ENCODE measurements around the gene SYNE4.

Gene SYNE4

DNA sequence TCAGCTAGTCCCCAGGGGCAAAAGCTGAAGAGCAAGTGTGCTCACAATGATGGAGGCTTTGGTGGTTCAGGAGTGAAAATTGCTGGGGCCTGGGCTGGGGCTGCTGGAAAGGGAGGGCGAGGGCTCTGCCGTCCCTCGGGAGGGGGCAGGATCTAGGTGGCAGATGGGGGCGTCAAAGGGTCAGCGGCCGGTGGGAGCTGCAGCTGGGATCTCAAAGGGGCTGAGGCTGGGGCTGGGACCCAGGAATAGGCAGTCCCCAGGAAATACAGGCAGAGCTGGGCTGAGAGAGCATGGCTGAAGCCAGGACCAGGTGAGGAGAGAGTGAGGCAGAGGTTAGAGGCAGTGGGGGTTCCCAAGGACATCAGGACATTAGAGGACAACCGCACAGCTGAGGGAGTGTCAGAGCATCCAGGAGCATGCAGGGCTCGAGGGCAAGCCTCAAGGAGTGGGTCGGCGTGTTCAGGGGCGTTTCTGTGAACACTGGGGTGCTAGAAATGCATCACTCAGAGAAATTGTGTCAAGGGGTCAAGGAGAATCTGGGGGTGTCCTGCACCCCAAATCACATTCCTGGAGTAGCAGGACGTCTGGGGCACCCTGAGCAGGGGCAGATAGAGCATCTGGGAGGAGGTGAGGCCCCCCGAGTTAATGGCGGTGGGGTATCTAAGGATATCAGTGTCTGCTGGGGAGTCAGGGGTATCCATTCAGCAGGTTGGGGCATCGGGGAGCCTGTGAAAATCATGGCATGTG lies 1.2 kb upstream of the SYNE4 start:
- H3K36me3 ChIP-seq (ENCODE audit: control insufficient read depth in 1 of 2, insufficient read depth in 2 of 2, low read length in 2 of 2) = peaks cover 0 to 2% of the 10 kb centered on the region in 2 experiments
- H3K23ac ChIP-seq (ENCODE audit: low read length) = no peak overlapping the region
- peaks cover 21 to 24% of the 10 kb centered on the region in 2 experiments for H3K4me1 ChIP-seq (ENCODE audit: control insufficient read depth in 1 of 2, insufficient read depth in 2 of 2, low read length in 2 of 2)
- H3K27me3 ChIP-seq (ENCODE audit: insufficient read depth, low read length) = no peaks in the 10 kb centered on the region
- peak overlapping the region; percentile 21 for H2AK5ac ChIP-seq (ENCODE audit: low read length)
- peaks cover 8% of the 10 kb centered on the region for H3K79me2 ChIP-seq (ENCODE audit: control insufficient read depth, insufficient read depth, low read length, poor library complexity)
- H3K79me1 ChIP-seq (ENCODE audit: low read length) = peaks cover 13% of the 10 kb centered on the region
- peak overlapping the region; percentile 20 for H4K91ac ChIP-seq (ENCODE audit: low read depth, low read length)
- peak overlapping the region; percentile 90 for H4K8ac ChIP-seq (ENCODE audit: low read depth, low read length)
- H3K18ac ChIP-seq (ENCODE audit: low read length) = no peak overlapping the region
- no CpG with 5 or more reads among the region's 15 CpGs for WGBS (ENCODE audit: extremely low coverage, insufficient coverage, insufficient read length)
- H3K9ac ChIP-seq (ENCODE audit: low read length) = no peak overlapping the region
- no peak for DNase-seq
- no peak overlapping the region for H3K4ac ChIP-seq (ENCODE audit: low read depth, low read length)
- no peaks in the 10 kb centered on the region for H3K9me3 ChIP-seq (ENCODE audit: insufficient read depth, low read depth, low read length)
- H3K4me3 ChIP-seq (ENCODE audit: low read depth, low read length) = peak overlapping the region; percentile 62
- peak overlapping the region; percentile 88 for H3K4me2 ChIP-seq (ENCODE audit: low read length)
- no peak overlapping the region for H2BK12ac ChIP-seq (ENCODE audit: low read length)
- H2BK120ac ChIP-seq (ENCODE audit: insufficient read depth, low read length, poor library complexity) = no peak overlapping the region
- peak overlapping the region; percentile 28 for H2AFZ ChIP-seq (ENCODE audit: insufficient read depth, low read length, poor library complexity)
- no peak overlapping the region for H3K27ac ChIP-seq (ENCODE audit: low read depth, low read length)
- H4K12ac ChIP-seq (ENCODE audit: low read depth, low read length) = peak overlapping the region; percentile 54
- no peak overlapping the region for H3K14ac ChIP-seq (ENCODE audit: low read length)
- no peak overlapping the region for H2BK5ac ChIP-seq (ENCODE audit: low read depth, low read length, poor library complexity)

DNA sequence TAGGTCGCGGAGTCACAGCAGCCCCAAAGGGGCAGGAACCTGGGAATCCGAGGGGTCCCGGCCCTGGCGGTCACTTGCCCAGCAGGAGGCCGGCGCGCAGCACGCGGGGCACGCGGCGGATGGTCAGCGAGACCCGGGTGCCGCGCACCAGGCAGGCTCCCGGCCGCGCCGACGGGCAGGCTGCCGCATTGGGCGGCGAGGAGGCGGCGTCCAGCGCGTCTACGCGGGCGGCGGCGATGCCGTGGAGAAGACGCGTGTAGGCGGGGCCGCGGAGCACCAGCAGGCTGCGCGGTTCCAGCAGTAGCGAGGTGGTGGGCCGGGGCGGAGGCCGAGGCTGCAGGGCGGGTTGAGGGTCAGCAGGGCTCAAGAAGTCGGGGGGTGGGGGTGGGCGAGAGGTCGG lies 607 bp upstream of the SYNE4 start:
- H3K4me2 ChIP-seq (ENCODE audit: low read length) = peak overlapping the region; percentile 88

DNA sequence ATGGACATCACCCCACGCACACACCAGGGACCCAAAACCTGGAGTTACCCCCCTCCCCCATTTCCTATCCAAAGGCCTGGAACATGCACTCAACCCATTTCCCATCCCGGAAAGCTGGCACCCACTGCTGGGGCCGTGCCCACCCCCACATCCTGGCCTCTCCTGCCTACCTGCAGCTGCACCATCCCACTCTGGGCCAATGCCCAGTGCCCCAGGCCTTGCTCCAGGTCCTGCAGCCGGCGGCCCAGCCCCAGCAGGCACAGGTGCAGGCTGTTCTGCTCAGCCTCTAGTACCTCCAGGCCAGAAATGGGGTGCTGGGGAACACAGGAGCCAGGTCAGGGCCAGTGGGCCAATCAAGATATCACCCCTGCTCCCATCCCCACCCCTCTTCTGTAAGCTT lies 1.7 kb downstream of the SYNE4 start:
- Histone ChIP-seq H3K4me3 (ENCODE audit: low read depth, low read length) (no peak overlapping the region), H4K91ac (ENCODE audit: low read depth, low read length) (no peak overlapping the region), H3K79me1 (ENCODE audit: low read length) (peaks cover 10% of the 10 kb centered on the region), H2BK120ac (ENCODE audit: insufficient read depth, low read length, poor library complexity) (no peak overlapping the region), H3K9ac (ENCODE audit: low read length) (no peak overlapping the region), H2BK12ac (ENCODE audit: low read length) (no peak overlapping the region), H4K12ac (ENCODE audit: low read depth, low read length) (no peak overlapping the region), H3K4me2 (ENCODE audit: low read length) (no peak overlapping the region), H3K79me2 (ENCODE audit: control insufficient read depth, insufficient read depth, low read length, poor library complexity) (peaks cover 8% of the 10 kb centered on the region), H3K27ac (ENCODE audit: low read depth, low read length) (no peak overlapping the region), H3K27me3 (ENCODE audit: insufficient read depth, low read length) (no peaks in the 10 kb centered on the region), H3K18ac (ENCODE audit: low read length) (no peak overlapping the region), H3K4me1 (ENCODE audit: control insufficient read depth in 1 of 2, insufficient read depth in 2 of 2, low read length in 2 of 2) (peaks cover 13 to 14% of the 10 kb centered on the region in 2 experiments), H3K36me3 (ENCODE audit: control insufficient read depth in 1 of 2, insufficient read depth in 2 of 2, low read length in 2 of 2) (peaks cover 2 to 8% of the 10 kb centered on the region in 2 experiments), H4K8ac (ENCODE audit: low read depth, low read length) (no peak overlapping the region), H2AFZ (ENCODE audit: insufficient read depth, low read length, poor library complexity) (no peak overlapping the region), H3K9me3 (ENCODE audit: insufficient read depth, low read depth, low read length) (no peaks in the 10 kb centered on the region), H3K14ac (ENCODE audit: low read length) (no peak overlapping the region), H3K23ac (ENCODE audit: low read length) (no peak overlapping the region), H2BK5ac (ENCODE audit: low read depth, low read length, poor library complexity) (no peak overlapping the region), H2AK5ac (ENCODE audit: low read length) (no peak overlapping the region), H3K4ac (ENCODE audit: low read depth, low read length) (no peak overlapping the region)
- no peak for DNase-seq
- no CpG with 5 or more reads among the region's 5 CpGs for WGBS (ENCODE audit: extremely low coverage, insufficient coverage, insufficient read length)

More for the DNA sequence above, 607 bp upstream of the SYNE4 start:
- H3K9ac ChIP-seq (ENCODE audit: low read length) = peak overlapping the region; percentile 77
- no peak overlapping the region for H2BK120ac ChIP-seq (ENCODE audit: insufficient read depth, low read length, poor library complexity)
- no peak overlapping the region for H2AK5ac ChIP-seq (ENCODE audit: low read length)
- peak overlapping the region; percentile 64 for H2AFZ ChIP-seq (ENCODE audit: insufficient read depth, low read length, poor library complexity)
- no peaks in the 10 kb centered on the region for H3K27me3 ChIP-seq (ENCODE audit: insufficient read depth, low read length)
- H3K27ac ChIP-seq (ENCODE audit: low read depth, low read length) = peak overlapping the region; percentile 49
- H3K9me3 ChIP-seq (ENCODE audit: insufficient read depth, low read depth, low read length) = no peaks in the 10 kb centered on the region
- peak overlapping the region; percentile 55 for H4K12ac ChIP-seq (ENCODE audit: low read depth, low read length)
- peaks cover 8% of the 10 kb centered on the region for H3K79me2 ChIP-seq (ENCODE audit: control insufficient read depth, insufficient read depth, low read length, poor library complexity)
- peak overlapping the region; percentile 66 for H3K14ac ChIP-seq (ENCODE audit: low read length)
- peak overlapping the region; percentile 54 for H2BK5ac ChIP-seq (ENCODE audit: low read depth, low read length, poor library complexity)
- H3K36me3 ChIP-seq (ENCODE audit: control insufficient read depth in 1 of 2, insufficient read depth in 2 of 2, low read length in 2 of 2) = peaks cover 0 to 6% of the 10 kb centered on the region in 2 experiments
- no CpG with 5 or more reads among the region's 50 CpGs for WGBS (ENCODE audit: extremely low coverage, insufficient coverage, insufficient read length)
- H3K18ac ChIP-seq (ENCODE audit: low read length) = peak overlapping the region; percentile 81
- H3K4ac ChIP-seq (ENCODE audit: low read depth, low read length) = no peak overlapping the region
- peaks cover 10% of the 10 kb centered on the region for H3K79me1 ChIP-seq (ENCODE audit: low read length)
- peak overlapping the region; percentile 87 for H4K91ac ChIP-seq (ENCODE audit: low read depth, low read length)
- H3K4me1 ChIP-seq (ENCODE audit: control insufficient read depth in 1 of 2, insufficient read depth in 2 of 2, low read length in 2 of 2) = peaks cover 18 to 20% of the 10 kb centered on the region in 2 experiments
- no peak overlapping the region for H3K23ac ChIP-seq (ENCODE audit: low read length)
- H3K4me3 ChIP-seq (ENCODE audit: low read depth, low read length) = peak overlapping the region; percentile 62
- peak; percentile 62 to 81 for DNase-seq
- H2BK12ac ChIP-seq (ENCODE audit: low read length) = no peak overlapping the region
- peak overlapping the region; percentile 90 for H4K8ac ChIP-seq (ENCODE audit: low read depth, low read length)

DNA sequence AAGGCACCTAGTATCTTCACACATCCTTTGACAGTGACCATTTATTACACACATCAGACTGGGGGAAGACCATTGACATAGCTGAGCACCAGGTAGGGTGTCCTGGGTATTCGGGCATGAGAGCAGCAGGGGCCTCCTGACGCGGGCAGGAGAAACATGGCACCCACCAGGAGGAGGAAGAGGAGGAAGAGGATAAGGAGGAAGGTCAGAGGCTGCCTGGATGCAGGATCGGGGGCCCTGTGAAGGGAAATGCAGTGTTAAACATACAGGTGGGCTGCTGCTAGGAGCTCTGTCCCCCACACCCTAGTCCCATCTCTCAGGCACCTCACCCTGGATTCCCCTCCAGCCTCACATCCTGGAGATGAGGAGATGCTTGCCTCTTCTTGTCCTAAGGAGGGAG lies 5.3 kb downstream of the SYNE4 start:
- no peak overlapping the region for H4K91ac ChIP-seq (ENCODE audit: low read depth, low read length)
- H2BK5ac ChIP-seq (ENCODE audit: low read depth, low read length, poor library complexity) = no peak overlapping the region
- no peak for DNase-seq
- peaks cover 4% of the 10 kb centered on the region for H3K79me1 ChIP-seq (ENCODE audit: low read length)
- no peak overlapping the region for H2BK120ac ChIP-seq (ENCODE audit: insufficient read depth, low read length, poor library complexity)
- peaks cover 3% of the 10 kb centered on the region for H3K79me2 ChIP-seq (ENCODE audit: control insufficient read depth, insufficient read depth, low read length, poor library complexity)
- no peak overlapping the region for H3K4me3 ChIP-seq (ENCODE audit: low read depth, low read length)
- H3K14ac ChIP-seq (ENCODE audit: low read length) = no peak overlapping the region
- H3K27ac ChIP-seq (ENCODE audit: low read depth, low read length) = no peak overlapping the region
- no peak overlapping the region for H3K4ac ChIP-seq (ENCODE audit: low read depth, low read length)
- no peak overlapping the region for H2BK12ac ChIP-seq (ENCODE audit: low read length)
- H3K9me3 ChIP-seq (ENCODE audit: insufficient read depth, low read depth, low read length) = no peaks in the 10 kb centered on the region
- H4K8ac ChIP-seq (ENCODE audit: low read depth, low read length) = no peak overlapping the region
- no peak overlapping the region for H3K9ac ChIP-seq (ENCODE audit: low read length)
- WGBS (ENCODE audit: extremely low coverage, insufficient coverage, insufficient read length) = no CpG with 5 or more reads among the region's 4 CpGs
- H3K4me2 ChIP-seq (ENCODE audit: low read length) = no peak overlapping the region
- no peak overlapping the region for H2AFZ ChIP-seq (ENCODE audit: insufficient read depth, low read length, poor library complexity)
- peaks cover 4% of the 10 kb centered on the region in 2 experiments for H3K4me1 ChIP-seq (ENCODE audit: control insufficient read depth in 1 of 2, insufficient read depth in 2 of 2, low read length in 2 of 2)
- H3K23ac ChIP-seq (ENCODE audit: low read length) = no peak overlapping the region
- no peak overlapping the region for H2AK5ac ChIP-seq (ENCODE audit: low read length)
- H3K36me3 ChIP-seq (ENCODE audit: control insufficient read depth in 1 of 2, insufficient read depth in 2 of 2, low read length in 2 of 2) = peaks cover 9 to 17% of the 10 kb centered on the region in 2 experiments
- no peaks in the 10 kb centered on the region for H3K27me3 ChIP-seq (ENCODE audit: insufficient read depth, low read length)
- H4K12ac ChIP-seq (ENCODE audit: low read depth, low read length) = no peak overlapping the region
- no peak overlapping the region for H3K18ac ChIP-seq (ENCODE audit: low read length)

Measured in trophoblast cell (in vitro differentiated cells and primary cell).